Renal cortex interstitium (tissue), 11 donors: ENCODE results near the gene GOLGA5. TPM values are rescaled to one million over a fixed set of nuclear protein-coding genes. Genes with fewer than 3 reads are reported as not detected.
"Not testable (repeated sequence)": the region's sequence is repeated elsewhere in the genome, so short reads cannot be mapped to it uniquely, and the experiment has no call there.

ENCODE experiments used
- DNase-seq, 11 donors: peaks; one replicate each; pipeline ENCODE4 v3.0.0-alpha.2; 2013; ENCODE audit warnings: low read depth in 9 of 11, low spot score in 4 of 11; ENCODE audit errors: extremely low read depth in 1 of 11
- polyA plus RNA-seq, 3 donors: library from polyadenylated mRNA; unstranded; fragments of 120-200 nt; gene quantifications; one replicate each; pipeline ENCODE4 v1.2.1, GENCODE V29; 2013; ENCODE audit not compliant: insufficient read length in 3 of 3

GOLGA5 gene
- polyA plus RNA-seq, 3 donors, result 37.7 to 47.2 (median 39.4) TPM

GRCh38 chr14:92768795-92769194 is 25.3 kb upstream of the GOLGA5 start:
- DNase-seq, result no peak

- DNase-seq, result no peak
Measured at GRCh38 chr14:92770484-92770883, 23.6 kb upstream of the GOLGA5 start.

- DNase-seq, result no peak
Measured at GRCh38 chr14:92774572-92774971, 19.5 kb upstream of the GOLGA5 start.

GRCh38 chr14:92775292-92775691 is 18.8 kb upstream of the GOLGA5 start:
- peak in 2 of 11 donors; percentile 42 to 48 for DNase-seq

- not testable (repeated sequence) for DNase-seq
Measured at GRCh38 chr14:92778868-92779565, 15.1 kb upstream of the GOLGA5 start.

GRCh38 chr14:92780444-92781232 is 13.5 kb upstream of the GOLGA5 start:
- DNase-seq, result no peak

- no peak for DNase-seq
Measured at GRCh38 chr14:92781350-92781749, 12.8 kb upstream of the GOLGA5 start.

GRCh38 chr14:92783813-92784431 is 10.2 kb upstream of the GOLGA5 start:
- DNase-seq, result peak in 7 of 11 donors; percentile 36 to 64 (median 51)

- no peak for DNase-seq
Measured at GRCh38 chr14:92785667-92786426, 8.3 kb upstream of the GOLGA5 start.

- no peak for DNase-seq
Measured at GRCh38 chr14:92786427-92786756, 7.7 kb upstream of the GOLGA5 start.

- no peak for DNase-seq
Measured at GRCh38 chr14:92787554-92787953, 6.6 kb upstream of the GOLGA5 start.

GRCh38 chr14:92789457-92790089 is 4.5 kb upstream of the GOLGA5 start:
- no peak for DNase-seq

- DNase-seq, result no peak
Measured at GRCh38 chr14:92792885-92793284, 1.2 kb upstream of the GOLGA5 start.

GRCh38 chr14:92794547-92794941 is 439 bp downstream of the GOLGA5 start:
- DNase-seq, result peak in 1 of 11 donors; percentile 4

- DNase-seq, result no peak
Measured at GRCh38 chr14:92794961-92795360, 856 bp downstream of the GOLGA5 start.

- no peak for DNase-seq
Measured at GRCh38 chr14:92797935-92798653, 4.0 kb downstream of the GOLGA5 start.

- no peak for DNase-seq
Measured at GRCh38 chr14:92798811-92799210, 4.7 kb downstream of the GOLGA5 start.

- no peak for DNase-seq
Measured at GRCh38 chr14:92800012-92800411, 5.9 kb downstream of the GOLGA5 start.
